Endothelial cell of umbilical vein (primary cell): ENCODE results near the gene ZNF618. TPM values are rescaled to one million over a fixed set of nuclear protein-coding genes. Genes with fewer than 3 reads are reported as not detected.

ENCODE experiments used
- BruUV-seq: library from RNA; stranded (reverse); fragments of 400-500 nt; replicated peaks from 2 replicates; lab custom pipeline; 2021; lab: Mats Ljungman, UMichigan
- CTCF ChIA-PET: fragments of 300-600, 350-600 bp; sonication (Branson Sonifier 250); formaldehyde crosslinking; loops from one replicate; lab custom pipeline; 2021; ENCODE audit warnings: antibody characterized with exemption, inconsistent platforms; lab: Charles Lee
- POLR2A ChIA-PET: fragments of 300-600, 350-600 bp; sonication (Branson Sonifier 250); formaldehyde crosslinking; loops from one replicate; lab custom pipeline; 2021; ENCODE audit warnings: antibody characterized with exemption, inconsistent platforms; lab: Charles Lee
- DNase-seq: peaks from one replicate; pipeline ENCODE4 v3.0.0-alpha.2; 2011; ENCODE audit warnings: low read depth, low spot score
- FAIRE-seq: peaks from 2 replicates; lab custom pipeline; 2011; peaks lifted over from hg19 to GRCh38; lab: Jason Lieb, UNC
- H2AFZ ChIP-seq: 2 replicates; pipeline ENCODE4 v1.6.0; 2012; ENCODE audit warnings: low read depth, low read length, control low read depth, inconsistent platforms
- H3K27ac ChIP-seq: 2 replicates; pipeline ENCODE4 v1.5.1; 2011; ENCODE audit warnings: low read depth, mild to moderate bottlenecking, control low read depth, low read length, moderate library complexity; ENCODE audit not compliant: insufficient read depth
- H3K27me3 ChIP-seq, 2 experiments: 2 replicates each; pipeline versions ENCODE4 v1.6.0 to v1.6.1; 2011; ENCODE audit warnings: low read length in 2 of 2, mixed read lengths in 1 of 2; ENCODE audit not compliant: control insufficient read depth in 2 of 2, insufficient read depth in 2 of 2
- H3K36me3 ChIP-seq, 2 experiments: 2 replicates in 1 of 2; 3 replicates in 1 of 2; pipeline ENCODE4 v1.5.1; 2011; ENCODE audit warnings: low read length in 2 of 2, mild to moderate bottlenecking in 1 of 2, moderate library complexity in 1 of 2; ENCODE audit not compliant: control insufficient read depth in 2 of 2, insufficient read depth in 2 of 2; ENCODE audit errors: extremely low read depth in 1 of 2
- H3K4me1 ChIP-seq: 3 replicates; pipeline ENCODE4 v1.5.1; 2011; ENCODE audit warnings: mild to moderate bottlenecking, low read length; ENCODE audit not compliant: control insufficient read depth, insufficient read depth; ENCODE audit errors: extremely low read depth
- H3K4me2 ChIP-seq: 2 replicates; pipeline ENCODE4 v1.6.1; 2011; ENCODE audit warnings: low read length, control low read depth, mixed read lengths; ENCODE audit not compliant: insufficient read depth
- H3K4me3 ChIP-seq, 3 experiments: fragments of 200-600 bp in 1 of 3; sonication (generic), shearing (Covaris generic) in 1 of 3; replicated peaks in 1 of 3; 2 replicates each; pipeline ENCODE4 v1.5.1; 2011 to 2016; ENCODE audit warnings: control low read depth in 3 of 3, low read length in 3 of 3, mild to moderate bottlenecking in 2 of 3, inconsistent platforms in 1 of 3, low read depth in 1 of 3, moderate library complexity in 1 of 3; ENCODE audit not compliant: insufficient read depth in 1 of 3
- H3K79me2 ChIP-seq: 2 replicates; pipeline ENCODE4 v1.6.0; 2012; ENCODE audit warnings: low read length, inconsistent platforms; ENCODE audit not compliant: control insufficient read depth, insufficient read depth
- H3K9ac ChIP-seq: replicated peaks from 2 replicates; pipeline ENCODE3; 2011; ENCODE audit warnings: low read length, control low read depth; ENCODE audit not compliant: insufficient read depth; ENCODE audit errors: extremely low read depth
- H3K9me1 ChIP-seq: replicated peaks from 3 replicates; pipeline ENCODE4 v1.6.0; 2011; ENCODE audit warnings: mild to moderate bottlenecking, low read length; ENCODE audit not compliant: control insufficient read depth, insufficient read depth; ENCODE audit errors: extremely low read depth
- H3K9me3 ChIP-seq: replicated peaks from 2 replicates; pipeline ENCODE4 v1.5.1; 2012; ENCODE audit warnings: low read length, inconsistent platforms; ENCODE audit not compliant: control insufficient read depth, insufficient read depth
- H4K20me1 ChIP-seq: replicated peaks from 2 replicates; pipeline ENCODE3; 2011; ENCODE audit warnings: mild to moderate bottlenecking, low read length; ENCODE audit not compliant: control insufficient read depth, insufficient read depth; ENCODE audit errors: extremely low read depth
- dilution Hi-C: fragments of 300-500 bp; cut with MboI; formaldehyde crosslinking; loops from one replicate; pipeline ENCODE4 v1.15.0; 2019; ENCODE audit warnings: low sequenced_read_pairs; ENCODE audit not compliant: extremely low pct_ligation_motif_present
- intact Hi-C: fragments of 100-400 bp; cut with micrococcal nuclease; formaldehyde crosslinking; loops from one replicate; pipeline ENCODE4 v1.10.0; 2022
- polyA plus RNA-seq, 4 experiments: library from polyadenylated mRNA; depleted of rRNA in 3 of 4; stranded (reverse) in 3 of 4; unstranded in 1 of 4; fragments of >200 nt; gene quantifications; 2 replicates each; pipeline versions ENCODE4 v1.2.1 to v1.2.3, GENCODE V29; 2011 to 2012; ENCODE audit warnings: missing spikeins in 1 of 4
- total RNA-seq: library from RNA; stranded (reverse); gene quantifications from 2 replicates; pipeline ENCODE4 v1.2.3, GENCODE V29; 2021
- TF ChIP-seq, protein P1 (sequence below), 2 donors: IDR thresholded peaks; 1 replicate in 1 of 2; 2 replicates in 1 of 2; pipeline ENCODE4 v1.5.1; 2011; ENCODE audit warnings: low read length in 2 of 2, mild to moderate bottlenecking in 2 of 2, moderate library complexity in 2 of 2, control low read depth in 1 of 2, inconsistent platforms in 1 of 2, low read depth in 1 of 2; ENCODE audit not compliant: insufficient read depth in 1 of 2; ENCODE audit errors: extremely low read depth in 1 of 2

The ZNF618 gene
- total and polyA plus RNA-seq, 2 donors (not counting 3 experiments of a cell fraction or from before 2014, with no cell fraction given) = 22.6 to 80.3 TPM

DNA sequence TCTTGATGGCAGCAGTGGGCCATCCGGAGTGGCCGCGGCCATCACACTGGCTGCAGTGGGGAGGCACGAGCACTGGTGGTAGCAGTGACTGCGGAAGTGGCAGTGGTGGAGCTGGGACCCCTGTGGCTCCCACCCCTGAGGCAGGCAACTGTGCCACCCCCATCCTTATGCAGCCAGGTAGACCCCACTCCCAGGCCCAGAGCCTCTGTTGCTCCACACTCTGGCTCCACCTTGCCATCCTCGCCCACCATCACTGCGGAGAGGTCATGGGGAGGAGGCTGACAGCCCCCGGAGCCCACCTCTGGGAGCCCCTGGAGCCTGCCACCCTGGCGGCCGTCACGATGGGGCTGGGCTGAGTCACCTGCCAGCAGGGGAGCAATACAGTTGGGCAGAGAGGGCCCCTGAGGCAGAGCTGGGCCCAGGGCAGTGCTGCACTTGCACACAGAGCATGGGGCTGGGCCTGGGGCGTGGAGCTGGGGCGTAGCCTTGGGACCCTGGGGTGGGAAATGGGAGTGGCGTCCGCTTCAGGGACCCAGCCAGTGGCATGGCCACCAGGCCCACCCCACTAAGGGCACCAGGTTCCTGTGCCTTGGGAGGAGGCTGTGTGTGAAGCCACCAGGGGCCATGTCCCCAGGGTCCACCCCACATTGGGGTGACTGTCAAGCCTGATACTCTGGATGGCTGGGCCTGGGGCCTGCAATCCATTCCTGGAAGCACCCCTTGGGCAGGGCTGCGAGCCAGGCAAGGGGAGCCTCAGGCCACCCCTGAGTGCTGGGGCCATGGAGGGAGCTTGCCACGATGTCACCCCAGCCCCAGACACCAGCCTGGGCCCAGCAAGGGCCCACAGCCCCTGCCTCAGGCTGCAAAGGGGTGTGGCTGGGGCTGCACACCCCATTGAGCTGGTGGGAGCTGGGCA, 194.3 kb downstream of the ZNF618 start:
- no peak overlapping the region for H3K27ac ChIP-seq

More for the DNA sequence above, 194.3 kb downstream of the ZNF618 start:
- no peak overlapping the region for H2AFZ ChIP-seq
- no peaks in the 10 kb centered on the region for H3K9me3 ChIP-seq
- no peak overlapping the region for H3K9ac ChIP-seq
- no TSS peak for BruUV-seq
- dilution Hi-C loops (no loop called here), intact Hi-C loops (no loop called here)
- no peaks in the 10 kb centered on the region for H4K20me1 ChIP-seq
- no peak for FAIRE-seq
- no peaks in the 10 kb centered on the region for H3K36me3 ChIP-seq
- no peaks in the 10 kb centered on the region for H3K4me1 ChIP-seq
- CTCF ChIA-PET = interaction anchor here (2.1 to 5.8 kb wide), 2 partner anchors 12 to 221 kb away, joined by 6 to 36 read pairs; no protein-coding TSS in a partner anchor
- no peak overlapping the region for H3K4me3 ChIP-seq
- TF ChIP-seq, protein P1, sequence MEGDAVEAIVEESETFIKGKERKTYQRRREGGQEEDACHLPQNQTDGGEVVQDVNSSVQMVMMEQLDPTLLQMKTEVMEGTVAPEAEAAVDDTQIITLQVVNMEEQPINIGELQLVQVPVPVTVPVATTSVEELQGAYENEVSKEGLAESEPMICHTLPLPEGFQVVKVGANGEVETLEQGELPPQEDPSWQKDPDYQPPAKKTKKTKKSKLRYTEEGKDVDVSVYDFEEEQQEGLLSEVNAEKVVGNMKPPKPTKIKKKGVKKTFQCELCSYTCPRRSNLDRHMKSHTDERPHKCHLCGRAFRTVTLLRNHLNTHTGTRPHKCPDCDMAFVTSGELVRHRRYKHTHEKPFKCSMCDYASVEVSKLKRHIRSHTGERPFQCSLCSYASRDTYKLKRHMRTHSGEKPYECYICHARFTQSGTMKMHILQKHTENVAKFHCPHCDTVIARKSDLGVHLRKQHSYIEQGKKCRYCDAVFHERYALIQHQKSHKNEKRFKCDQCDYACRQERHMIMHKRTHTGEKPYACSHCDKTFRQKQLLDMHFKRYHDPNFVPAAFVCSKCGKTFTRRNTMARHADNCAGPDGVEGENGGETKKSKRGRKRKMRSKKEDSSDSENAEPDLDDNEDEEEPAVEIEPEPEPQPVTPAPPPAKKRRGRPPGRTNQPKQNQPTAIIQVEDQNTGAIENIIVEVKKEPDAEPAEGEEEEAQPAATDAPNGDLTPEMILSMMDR (IDR thresholded peaks at IDR 0.05; ENCODE audit: extremely low read depth in 1 of 2, insufficient read depth in 1 of 2, low read depth in 1 of 2, low read length in 2 of 2) = no peak
- H3K79me2 ChIP-seq = no peaks in the 10 kb centered on the region
- no peak for DNase-seq
- POLR2A ChIA-PET = no interaction called here
- H3K4me2 ChIP-seq = no peak overlapping the region
- peaks cover 10 to 13% of the 10 kb centered on the region in 2 experiments for H3K27me3 ChIP-seq
- H3K9me1 ChIP-seq = no peaks in the 10 kb centered on the region
